Gastrocnemius medialis (tissue), 4 donors: ENCODE measurements around the gene SYMPK. TPM values are rescaled to one million over a fixed set of nuclear protein-coding genes. Genes with fewer than 3 reads are reported as not detected.

Experiments used
- ATAC-seq, 2 donors: fragments of 150-250 bp; one replicate each; pipeline ENCODE4 v1.9.1; 2016
- DNase-seq, 2 donors: peaks; one replicate each; pipeline ENCODE4 v3.0.0-alpha.2; 2019
- H3K27ac ChIP-seq, 4 donors: fragments of 200-600 bp; sonication (generic); 1 replicate in 1 of 4; 2 replicates in 3 of 4; pipeline ENCODE4 v1.5.1; 2016 to 2018; ENCODE audit warnings: mild to moderate bottlenecking in 2 of 4, moderate library complexity in 1 of 4
- H3K27me3 ChIP-seq, 3 donors: fragments of 200-600 bp; sonication (generic) in 2 of 3; 1 replicate in 1 of 3; 2 replicates in 2 of 3; pipeline versions ENCODE4 v1.5.1 to v1.6.0; 2016 to 2019; ENCODE audit warnings: mild to moderate bottlenecking in 1 of 3, moderate library complexity in 1 of 3
- H3K36me3 ChIP-seq, 2 donors: fragments of 200-600 bp; sonication (generic) in 1 of 2; one replicate each; pipeline ENCODE4 v1.5.1; 2017 to 2018
- H3K4me1 ChIP-seq, 2 donors: fragments of 200-600 bp; sonication (generic) in 1 of 2; one replicate each; pipeline ENCODE4 v1.5.1; 2016 to 2017; ENCODE audit warnings: mild to moderate bottlenecking in 2 of 2
- H3K4me3 ChIP-seq, 4 donors: fragments of 200-600 bp; sonication (generic) in 3 of 4; 1 replicate in 1 of 4; 2 replicates in 3 of 4; pipeline ENCODE4 v1.5.1; 2016 to 2019; ENCODE audit warnings: mild to moderate bottlenecking in 2 of 4
- H3K9me3 ChIP-seq, 3 donors: fragments of 200-600 bp; sonication (generic) in 2 of 3; 1 replicate in 1 of 3; 2 replicates in 2 of 3; pipeline ENCODE4 v1.5.1; 2016 to 2019
- CTCF ChIP-seq, 5 experiments: fragments of 450-650 bp in 3 of 5; fragments of 200-600 bp in 2 of 5; sonication (generic) in 2 of 5; IDR thresholded peaks in 4 of 5; conservative IDR thresholded peaks in 1 of 5; 1 replicate in 4 of 5; 2 replicates in 1 of 5; pipeline ENCODE4 v1.5.1; 2016 to 2019; ENCODE audit warnings: antibody characterized with exemption in 5 of 5, mild to moderate bottlenecking in 3 of 5, moderate library complexity in 3 of 5
- POLR2A ChIP-seq, 2 donors: fragments of 450-650 bp; IDR thresholded peaks; one replicate each; pipeline ENCODE4 v1.6.1; 2017; ENCODE audit warnings: antibody characterized with exemption in 2 of 2, mild to moderate bottlenecking in 2 of 2, moderate library complexity in 2 of 2
- in situ Hi-C, 4 donors: fragments of 200-750 bp; cut with MboI; loops; one replicate each; pipeline versions ENCODE4 v1.15.0 to v1.8.0; 2017; ENCODE audit warnings: low sequenced_read_pairs in 4 of 4
- intact Hi-C: fragments of 100-400 bp; cut with DNase I; formaldehyde crosslinking; loops from one replicate; pipeline ENCODE4 v1.15.1; 2023; ENCODE audit warnings: low total_unique reads
- total RNA-seq, 4 donors: library from RNA; depleted of rRNA; stranded (reverse); fragments of >200 nt; gene quantifications; one replicate each; pipeline versions ENCODE4 v1.1.0 to v1.2.3, GENCODE V29; 2016

SYMPK gene
- total RNA-seq, 4 donors from 2014 or later: 14.1 to 64.6 (median 34.9) TPM

- peak overlapping the region; percentile 63 to 69 (median 64) for H3K4me3 ChIP-seq
- peaks cover 0 to 17% of the 10 kb centered on the region in 2 donors for H3K36me3 ChIP-seq
- no peaks in the 10 kb centered on the region for H3K9me3 ChIP-seq
- peak overlapping the region; percentile 57 to 84 (median 76) for H3K27ac ChIP-seq
- DNase-seq: no peak
- intact Hi-C loops: loop anchor here (1.0 kb wide), 2 partner anchors 9 to 22 kb away; no protein-coding TSS in a partner anchor
- H3K27me3 ChIP-seq: no peaks in the 10 kb centered on the region
- TF ChIP-seq CTCF (IDR thresholded peaks at IDR 0.05 in 4 of 5, conservative IDR thresholded peaks at IDR 0.05 in 1 of 5) (no peak), POLR2A (IDR thresholded peaks at IDR 0.05) (no peak)
- peaks cover 30 to 33% of the 10 kb centered on the region in 2 donors for H3K4me1 ChIP-seq
- no peak for ATAC-seq
- in situ Hi-C loops: no loop called here
These were observed 71.0 kb downstream of the SYMPK start for GRCh38 chr19:45791744-45792469.

- Histone ChIP-seq H3K27me3 (no peaks in the 10 kb centered on the region), H3K9me3 (no peaks in the 10 kb centered on the region), H3K4me1 (peaks cover 30 to 38% of the 10 kb centered on the region in 2 donors), H3K4me3 (no peak overlapping the region), H3K36me3 (peaks cover 0 to 17% of the 10 kb centered on the region in 2 donors), H3K27ac (no peak overlapping the region)
- ATAC-seq (no peak), DNase-seq (no peak)
- in situ Hi-C loops (no loop called here), intact Hi-C loops (no loop called here)
- no peak for TF ChIP-seq CTCF (IDR thresholded peaks at IDR 0.05 in 4 of 5, conservative IDR thresholded peaks at IDR 0.05 in 1 of 5)
- TF ChIP-seq POLR2A (IDR thresholded peaks at IDR 0.05): no peak
These were observed 72.0 kb downstream of the SYMPK start for GRCh38 chr19:45790942-45791341.

GRCh38 chr19:45789035-45789786, 73.7 kb downstream of the SYMPK start:
- in situ Hi-C loops (no loop called here), intact Hi-C loops (loop anchor here (10.0 kb wide), 1 partner anchor 464 kb away; the partner anchor contains the start of gene CKM)
- peak; percentile 53 to 87 for DNase-seq
- H3K36me3 ChIP-seq: peaks cover 0 to 17% of the 10 kb centered on the region in 2 donors
- H3K27ac ChIP-seq: peak overlapping the region; percentile 57 to 74 (median 70)
- no peak overlapping the region for H3K4me3 ChIP-seq
- TF ChIP-seq POLR2A (IDR thresholded peaks at IDR 0.05) (no peak), CTCF (IDR thresholded peaks at IDR 0.05 in 4 of 5, conservative IDR thresholded peaks at IDR 0.05 in 1 of 5) (no peak)
- no peaks in the 10 kb centered on the region for H3K27me3 ChIP-seq
- peaks cover 46 to 56% of the 10 kb centered on the region in 2 donors for H3K4me1 ChIP-seq
- H3K9me3 ChIP-seq: no peaks in the 10 kb centered on the region
- ATAC-seq: peak; percentile 72 to 76

- in situ Hi-C loops: no loop called here
- H3K27ac ChIP-seq: no peak overlapping the region
- intact Hi-C loops: loop anchor here (10.0 kb wide), 1 partner anchor 462 kb away; the partner anchor contains the start of gene CKM
- H3K9me3 ChIP-seq: no peaks in the 10 kb centered on the region
- ATAC-seq (no peak), DNase-seq (no peak)
- TF ChIP-seq CTCF (IDR thresholded peaks at IDR 0.05 in 4 of 5, conservative IDR thresholded peaks at IDR 0.05 in 1 of 5) (no peak), POLR2A (IDR thresholded peaks at IDR 0.05) (no peak)
- peaks cover 48 to 70% of the 10 kb centered on the region in 2 donors for H3K4me1 ChIP-seq
- no peak overlapping the region for H3K4me3 ChIP-seq
- no peaks in the 10 kb centered on the region for H3K27me3 ChIP-seq
- H3K36me3 ChIP-seq: peaks cover 0 to 17% of the 10 kb centered on the region in 2 donors
These were observed 76.4 kb downstream of the SYMPK start for GRCh38 chr19:45786533-45786894.
